ENCODE data around the gene SIDT2. TPM values are rescaled to one million over a fixed set of nuclear protein-coding genes. Genes with fewer than 3 reads are reported as not detected.

SIDT2 gene
- total and polyA plus RNA-seq, 2 of the 13 experiments (the other 11 are each of a cell fraction or from before 2014, with no cell fraction given): 11.5 to 28.0 TPM

- TF ChIP-seq TMF1 (CRISPR knock-in tag; IDR thresholded peaks at IDR 0.05; ENCODE audit: low read depth): 0 out of 2 replicates have a peak, but pooled peaks have one; percentile 72
- no peak for TF ChIP-seq SIN3B (IDR thresholded peaks at IDR 0.05; ENCODE audit: low read length)
- no peak for TF ChIP-seq SSRP1 (CRISPR knock-in tag; IDR thresholded peaks at IDR 0.05)
- TF ChIP-seq, protein P1, sequence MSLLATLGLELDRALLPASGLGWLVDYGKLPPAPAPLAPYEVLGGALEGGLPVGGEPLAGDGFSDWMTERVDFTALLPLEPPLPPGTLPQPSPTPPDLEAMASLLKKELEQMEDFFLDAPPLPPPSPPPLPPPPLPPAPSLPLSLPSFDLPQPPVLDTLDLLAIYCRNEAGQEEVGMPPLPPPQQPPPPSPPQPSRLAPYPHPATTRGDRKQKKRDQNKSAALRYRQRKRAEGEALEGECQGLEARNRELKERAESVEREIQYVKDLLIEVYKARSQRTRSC (CRISPR knock-in tag; IDR thresholded peaks at IDR 0.05; ENCODE audit: low read depth): no peak
- no peak for TF ChIP-seq ZNF850 (CRISPR knock-in tag; conservative IDR thresholded peaks at IDR 0.05)
- no peak for TF ChIP-seq RFX5 (IDR thresholded peaks at IDR 0.05; ENCODE audit: low read depth, low read length)
- no peak for TF ChIP-seq ATAD3A (CRISPR knock-in tag; IDR thresholded peaks at IDR 0.05)
- TF ChIP-seq ATF2 (CRISPR knock-in tag; IDR thresholded peaks at IDR 0.05): no peak
- no peak for TF ChIP-seq ARNT (IDR thresholded peaks at IDR 0.05)
- TF ChIP-seq ZNF281 (CRISPR knock-in tag; IDR thresholded peaks at IDR 0.05; ENCODE audit: borderline replicate concordance): peak; percentile 34
- TF ChIP-seq ZNF431 (CRISPR knock-in tag; IDR thresholded peaks at IDR 0.05; ENCODE audit: borderline replicate concordance, low read depth): no peak
- no peak; the same call in 1 of the 2 replicates for TF ChIP-seq YEATS4 (CRISPR knock-in tag; IDR thresholded peaks at IDR 0.05; ENCODE audit: borderline replicate concordance)
- no peak for TF ChIP-seq NR3C1 (CRISPR knock-in tag; IDR thresholded peaks at IDR 0.05)
- no peak for TF ChIP-seq ZBTB21 (CRISPR knock-in tag; IDR thresholded peaks at IDR 0.05)
- TF ChIP-seq, protein P2, sequence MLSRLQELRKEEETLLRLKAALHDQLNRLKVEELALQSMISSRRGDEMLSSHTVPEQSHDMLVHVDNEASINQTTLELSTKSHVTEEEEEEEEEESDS (CRISPR knock-in tag; IDR thresholded peaks at IDR 0.05; ENCODE audit: borderline replicate concordance): 0 out of 2 replicates have a peak, but pooled peaks have one; percentile 36
- no peak for TF ChIP-seq ZFP36L1 (CRISPR knock-in tag; IDR thresholded peaks at IDR 0.05)
- no peak for TF ChIP-seq ZNF883 (CRISPR knock-in tag; IDR thresholded peaks at IDR 0.05; ENCODE audit: not compliant biosample characterization)
- TF ChIP-seq, protein P3, sequence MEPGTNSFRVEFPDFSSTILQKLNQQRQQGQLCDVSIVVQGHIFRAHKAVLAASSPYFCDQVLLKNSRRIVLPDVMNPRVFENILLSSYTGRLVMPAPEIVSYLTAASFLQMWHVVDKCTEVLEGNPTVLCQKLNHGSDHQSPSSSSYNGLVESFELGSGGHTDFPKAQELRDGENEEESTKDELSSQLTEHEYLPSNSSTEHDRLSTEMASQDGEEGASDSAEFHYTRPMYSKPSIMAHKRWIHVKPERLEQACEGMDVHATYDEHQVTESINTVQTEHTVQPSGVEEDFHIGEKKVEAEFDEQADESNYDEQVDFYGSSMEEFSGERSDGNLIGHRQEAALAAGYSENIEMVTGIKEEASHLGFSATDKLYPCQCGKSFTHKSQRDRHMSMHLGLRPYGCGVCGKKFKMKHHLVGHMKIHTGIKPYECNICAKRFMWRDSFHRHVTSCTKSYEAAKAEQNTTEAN (CRISPR knock-in tag; conservative IDR thresholded peaks at IDR 0.05): no peak
- TF ChIP-seq, protein P4, sequence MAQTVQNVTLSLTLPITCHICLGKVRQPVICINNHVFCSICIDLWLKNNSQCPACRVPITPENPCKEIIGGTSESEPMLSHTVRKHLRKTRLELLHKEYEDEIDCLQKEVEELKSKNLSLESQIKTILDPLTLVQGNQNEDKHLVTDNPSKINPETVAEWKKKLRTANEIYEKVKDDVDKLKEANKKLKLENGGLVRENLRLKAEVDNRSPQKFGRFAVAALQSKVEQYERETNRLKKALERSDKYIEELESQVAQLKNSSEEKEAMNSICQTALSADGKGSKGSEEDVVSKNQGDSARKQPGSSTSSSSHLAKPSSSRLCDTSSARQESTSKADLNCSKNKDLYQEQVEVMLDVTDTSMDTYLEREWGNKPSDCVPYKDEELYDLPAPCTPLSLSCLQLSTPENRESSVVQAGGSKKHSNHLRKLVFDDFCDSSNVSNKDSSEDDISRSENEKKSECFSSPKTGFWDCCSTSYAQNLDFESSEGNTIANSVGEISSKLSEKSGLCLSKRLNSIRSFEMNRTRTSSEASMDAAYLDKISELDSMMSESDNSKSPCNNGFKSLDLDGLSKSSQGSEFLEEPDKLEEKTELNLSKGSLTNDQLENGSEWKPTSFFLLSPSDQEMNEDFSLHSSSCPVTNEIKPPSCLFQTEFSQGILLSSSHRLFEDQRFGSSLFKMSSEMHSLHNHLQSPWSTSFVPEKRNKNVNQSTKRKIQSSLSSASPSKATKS (CRISPR knock-in tag; IDR thresholded peaks at IDR 0.05): no peak
- no peak for TF ChIP-seq RFX1 (IDR thresholded peaks at IDR 0.05)
- TF ChIP-seq MIER2 (CRISPR knock-in tag; IDR thresholded peaks at IDR 0.05): no peak
- TF ChIP-seq ZNF496 (CRISPR knock-in tag; IDR thresholded peaks at IDR 0.05; ENCODE audit: insufficient replicate concordance): no peak
Observed at GRCh38 chr11:117144477-117145392, 33.8 kb upstream of the SIDT2 start (continued).

Data from HepG2 (cell line).